Activated CD4-positive, alpha-beta T cell treated with anti-CD3 and anti-CD28 coated beads, Interleukin-2, amount 50 U/mL, for 4 hours (primary cell): ENCODE results near the gene B4GALT1.

Experiments
- DNase-seq, 2 experiments: peaks; one replicate each; pipeline ENCODE4 v3.0.0-alpha.2; 2020

B4GALT1 gene

GRCh38 chr9:33123407-33124031 lies 43.6 kb downstream of the B4GALT1 start:
- no peak for DNase-seq

- no peak for DNase-seq
Measured at GRCh38 chr9:33120620-33121019, 46.5 kb downstream of the B4GALT1 start.

GRCh38 chr9:33117796-33118195 lies 49.3 kb downstream of the B4GALT1 start:
- no peak for DNase-seq

- no peak for DNase-seq
Measured at GRCh38 chr9:33117306-33117705, 49.8 kb downstream of the B4GALT1 start.

- no peak for DNase-seq
Measured at GRCh38 chr9:33116860-33117259, 50.3 kb downstream of the B4GALT1 start.

GRCh38 chr9:33114746-33115145 lies 52.4 kb downstream of the B4GALT1 start:
- DNase-seq: no peak

- no peak for DNase-seq
Measured at GRCh38 chr9:33113799-33114547, 53.2 kb downstream of the B4GALT1 start.

GRCh38 chr9:33112094-33112493 lies 55.0 kb downstream of the B4GALT1 start:
- DNase-seq: no peak

GRCh38 chr9:33111631-33112030 lies 55.5 kb downstream of the B4GALT1 start:
- no peak for DNase-seq

- DNase-seq: no peak
Measured at GRCh38 chr9:33110686-33111085, 56.5 kb downstream of the B4GALT1 start.

GRCh38 chr9:33109850-33110595 lies 57.1 kb downstream of the B4GALT1 start:
- DNase-seq: no peak

GRCh38 chr9:33109097-33109496 lies 58.0 kb downstream of the B4GALT1 start:
- DNase-seq: no peak

- no peak for DNase-seq
Measured at GRCh38 chr9:33108472-33108871, 58.7 kb downstream of the B4GALT1 start.

- DNase-seq: no peak
Measured at GRCh38 chr9:33107762-33108161, 59.4 kb downstream of the B4GALT1 start.

GRCh38 chr9:33106827-33107621 lies 60.1 kb downstream of the B4GALT1 start:
- no peak for DNase-seq

- DNase-seq: no peak
Measured at GRCh38 chr9:33106372-33106771, 60.8 kb downstream of the B4GALT1 start.

- no peak for DNase-seq
Measured at GRCh38 chr9:33105959-33106358, 61.2 kb downstream of the B4GALT1 start.

- DNase-seq: no peak
Measured at GRCh38 chr9:33105504-33105903, 61.6 kb downstream of the B4GALT1 start.

- DNase-seq: no peak
Measured at GRCh38 chr9:33104401-33104800, 62.7 kb downstream of the B4GALT1 start.

GRCh38 chr9:33103501-33104281 lies 63.4 kb downstream of the B4GALT1 start:
- DNase-seq: no peak

- no peak for DNase-seq
Measured at GRCh38 chr9:33102551-33103210, 64.5 kb downstream of the B4GALT1 start.
